Activated CD4-positive, alpha-beta T cell treated with anti-CD3 and anti-CD28 coated beads for 4 hours (primary cell): ENCODE results near the gene OPCML.

Experiments used
- DNase-seq, 2 donors: peaks; one replicate each; pipeline ENCODE4 v3.0.0-alpha.2; 2020

Gene OPCML

DNA sequence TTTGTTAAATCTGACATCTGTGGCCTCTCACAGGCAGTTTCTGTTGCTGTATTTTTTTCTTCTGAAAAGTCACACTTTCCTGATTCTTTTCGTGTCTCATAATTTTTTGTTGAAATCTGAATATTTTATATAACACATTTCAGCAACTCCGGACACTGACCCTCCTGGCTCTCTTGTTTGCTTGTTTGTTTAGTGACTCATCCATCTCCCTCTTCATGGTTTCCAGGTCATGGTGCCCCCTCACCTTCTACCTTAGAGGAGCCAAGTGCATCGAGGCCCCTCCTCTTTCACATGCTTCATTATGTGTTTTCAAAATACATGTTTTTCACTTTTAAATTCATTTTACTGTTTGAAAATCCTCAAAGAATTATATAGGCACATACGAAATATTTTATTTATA is 562.4 kb downstream of the OPCML start:
- no peak for DNase-seq

DNA sequence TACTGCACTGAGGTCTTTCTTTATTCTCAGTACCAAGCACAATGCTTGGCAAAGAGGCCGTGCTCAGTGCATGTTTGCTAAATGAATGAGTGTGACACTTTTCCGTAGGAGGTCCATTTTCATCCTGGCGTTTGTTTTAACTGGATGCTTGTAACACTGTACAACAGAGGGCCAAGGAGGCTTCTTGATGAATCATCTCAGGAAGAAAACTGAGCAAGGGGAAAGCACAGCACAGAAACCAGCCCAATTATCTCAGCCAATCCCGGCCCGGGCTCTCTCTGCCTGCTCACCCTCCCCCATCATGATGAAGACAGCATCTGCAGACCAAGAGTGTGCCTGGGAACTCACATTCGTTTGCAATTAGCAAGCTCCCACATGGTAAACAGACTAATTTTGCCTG is 570.3 kb downstream of the OPCML start:
- DNase-seq: no peak

DNA sequence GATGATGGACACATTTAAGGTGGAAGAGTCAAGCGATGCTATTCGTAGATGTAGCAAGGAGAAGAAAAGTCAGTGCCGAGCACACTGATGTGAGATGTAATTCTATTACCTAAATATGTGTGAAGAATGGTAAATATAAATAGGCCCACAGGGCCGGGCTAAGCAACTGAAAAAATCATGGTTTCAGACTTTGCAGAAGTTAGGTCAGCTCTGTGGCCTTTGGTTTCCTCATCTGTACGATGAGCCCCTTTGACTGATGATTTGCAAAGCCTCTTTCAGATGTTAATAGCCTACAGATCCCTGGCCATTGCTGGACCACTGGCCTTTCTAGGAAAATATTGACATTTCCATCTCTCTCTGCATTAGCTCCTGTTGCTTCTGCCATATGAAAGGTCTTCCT is 570.8 kb downstream of the OPCML start:
- no peak for DNase-seq

DNA sequence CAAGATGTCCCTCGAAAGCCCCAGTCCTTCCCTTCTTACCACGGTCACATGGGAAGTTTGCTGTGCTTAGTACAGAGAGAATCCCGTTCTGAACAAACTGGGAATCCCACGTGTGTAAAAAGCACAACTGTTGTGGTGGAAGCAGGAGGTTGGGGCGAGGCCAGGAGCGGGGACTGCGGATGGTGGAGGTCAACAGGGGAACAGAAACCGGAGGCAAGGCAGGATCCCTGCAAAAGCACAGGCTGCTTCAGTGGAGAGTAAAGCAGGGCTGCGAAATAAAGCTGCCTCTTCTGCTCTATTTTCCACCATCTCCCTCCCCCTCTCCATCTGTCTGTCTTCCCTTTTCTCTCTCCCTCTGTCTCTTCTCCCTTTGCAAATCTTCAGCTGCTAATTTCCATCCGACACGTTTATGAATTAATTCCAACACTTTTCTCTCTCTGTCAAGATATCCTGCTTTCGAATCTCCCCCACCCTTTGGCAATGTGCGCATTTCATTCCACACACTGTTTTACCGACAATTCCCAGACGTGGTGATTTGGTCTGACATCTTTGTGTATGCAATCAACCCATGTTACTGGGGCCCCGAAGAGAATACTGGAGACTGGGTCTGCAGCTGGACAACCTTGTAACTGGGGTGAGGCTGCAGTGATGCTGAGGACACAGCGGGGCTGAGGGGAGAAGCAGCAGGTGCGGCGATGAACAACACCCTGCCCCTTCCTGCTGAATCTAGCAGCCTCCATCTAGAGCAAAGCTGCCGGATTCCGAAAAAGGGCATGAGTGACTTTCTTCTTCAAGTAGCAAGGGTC is 571.8 kb downstream of the OPCML start:
- DNase-seq: no peak

DNA sequence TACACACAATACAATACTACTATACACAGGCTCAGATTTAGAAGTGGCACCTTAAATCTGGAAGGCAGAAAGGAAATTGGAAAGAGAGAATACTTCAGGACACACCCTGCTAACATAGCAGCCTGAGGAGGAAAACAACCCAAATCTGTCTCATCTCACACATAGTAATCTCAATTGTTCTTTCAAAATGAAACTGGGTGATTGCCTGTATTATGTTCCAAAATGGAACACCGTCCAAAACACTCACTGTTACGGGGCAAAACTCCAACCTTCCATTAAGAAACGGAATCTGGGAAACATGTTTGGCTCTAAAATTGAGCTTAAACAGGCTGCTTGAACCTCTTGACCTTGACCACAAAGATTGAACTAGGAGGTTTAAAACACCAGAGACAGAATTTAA is 572.6 kb downstream of the OPCML start:
- DNase-seq: no peak

DNA sequence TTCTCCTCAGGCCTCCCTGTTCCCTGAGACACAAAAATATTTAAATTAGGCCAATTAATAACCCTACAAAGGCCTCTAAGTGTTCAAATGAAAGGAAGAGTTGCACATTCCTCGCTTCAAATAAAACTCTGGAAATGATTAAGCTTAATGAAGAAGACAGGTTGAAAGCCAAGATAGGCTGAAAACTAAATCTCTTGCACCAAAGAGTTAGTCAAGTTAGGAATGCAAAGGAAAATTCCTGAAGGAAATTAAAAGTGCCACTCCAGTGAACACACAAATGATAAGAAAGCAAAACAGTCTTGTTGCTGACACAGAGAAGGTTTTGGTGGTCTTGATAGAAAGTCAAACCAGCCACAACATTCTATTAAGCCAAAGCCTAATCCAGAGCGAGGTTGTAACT is 574.4 kb downstream of the OPCML start:
- no peak for DNase-seq

DNA sequence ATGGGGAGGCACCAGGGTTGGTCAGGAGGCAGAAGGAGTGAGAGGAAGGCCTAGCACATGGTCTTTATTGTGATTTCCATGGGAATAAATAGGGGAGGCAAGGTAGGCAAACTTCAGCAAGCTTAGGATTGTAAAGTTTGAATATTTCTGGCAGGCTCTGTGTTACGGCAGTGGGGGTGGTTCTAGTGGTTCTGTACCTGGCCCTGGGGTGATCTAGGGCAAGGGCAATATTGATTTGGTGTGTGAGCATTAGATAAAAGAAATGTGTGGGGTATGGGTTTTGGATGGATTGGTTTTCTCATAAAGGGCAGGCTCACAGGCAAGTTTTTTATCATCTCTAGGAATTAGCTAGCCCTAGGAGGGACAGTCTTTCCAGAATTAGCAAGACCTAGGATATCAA is 584.0 kb downstream of the OPCML start:
- no peak for DNase-seq

DNA sequence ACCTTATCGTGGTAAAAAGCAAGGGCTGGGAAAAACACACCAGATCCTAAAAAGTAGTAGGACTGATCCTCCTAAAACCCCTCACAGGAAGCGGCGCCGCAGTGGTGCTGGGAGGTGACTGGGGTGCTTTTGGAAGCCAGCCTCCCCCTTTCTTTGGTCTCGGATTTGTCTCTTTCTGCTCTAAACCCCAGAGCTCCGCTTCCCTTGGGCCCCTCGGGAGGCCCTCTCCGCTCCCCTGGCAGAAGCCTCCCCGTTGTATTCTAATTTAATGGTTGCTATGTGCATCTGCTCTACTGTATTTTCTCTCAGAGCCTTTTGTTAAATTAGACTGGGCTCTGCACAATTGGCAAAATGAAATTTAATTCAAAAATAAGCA is 587.7 kb downstream of the OPCML start:
- DNase-seq: no peak

DNA sequence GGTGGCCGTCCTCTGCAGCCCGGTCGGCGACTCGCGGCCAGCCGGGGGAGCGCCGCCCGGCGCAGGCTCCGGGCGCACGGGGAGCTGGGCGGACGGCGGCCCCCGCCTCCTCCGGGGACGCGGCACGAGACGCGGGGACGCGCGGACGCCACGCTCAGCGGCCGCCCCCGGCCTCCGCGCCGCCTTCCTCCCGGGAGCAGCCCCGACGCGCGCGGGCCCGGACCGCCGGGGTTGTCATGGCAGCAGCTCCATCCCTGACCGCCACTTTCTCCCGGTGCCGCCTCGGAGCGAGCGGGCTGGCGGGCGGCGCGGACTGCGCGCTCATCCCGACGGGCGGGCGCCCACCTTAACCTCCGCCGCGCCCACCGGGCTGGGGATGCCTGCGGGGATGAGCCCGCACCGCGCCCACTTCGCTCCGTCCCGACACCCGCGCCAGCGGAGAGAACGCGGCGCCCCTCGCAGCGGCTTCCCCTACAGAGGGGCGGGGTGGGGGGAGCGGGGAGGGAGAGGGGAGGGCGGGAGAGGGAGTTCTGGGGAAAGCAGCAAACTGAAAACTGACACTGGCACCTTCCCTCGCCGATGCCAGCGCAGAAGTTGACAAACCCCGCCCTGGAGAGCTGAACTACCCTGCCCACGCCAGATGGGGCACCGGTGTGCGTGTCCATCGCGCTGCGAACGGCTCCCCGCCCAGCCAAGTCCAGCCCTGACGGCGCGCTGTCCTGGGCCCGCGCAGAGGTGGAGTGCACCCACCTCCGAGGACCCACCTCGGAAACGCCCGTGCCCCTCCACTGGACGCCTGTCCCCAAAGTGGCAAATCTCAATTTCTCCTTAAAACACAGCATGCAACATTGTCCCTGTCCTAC is 588.4 kb downstream of the OPCML start:
- DNase-seq: no peak

DNA sequence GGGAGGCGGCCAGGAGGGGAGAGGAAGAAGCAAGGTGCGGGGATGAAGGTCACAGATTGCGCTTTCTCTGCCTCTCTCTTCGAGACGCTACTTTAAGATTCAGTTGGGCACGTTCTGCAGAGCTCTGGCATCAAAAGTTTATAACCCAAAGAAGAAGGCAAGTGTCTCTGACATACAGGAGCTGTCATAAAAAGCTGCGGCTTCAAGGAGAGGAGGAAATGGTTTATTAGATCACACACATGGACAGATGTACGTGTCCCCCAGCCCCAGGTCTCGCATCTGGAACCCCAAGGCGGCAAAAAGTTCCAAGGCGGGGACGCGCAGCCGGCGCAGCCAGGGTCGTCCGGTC is 589.0 kb downstream of the OPCML start:
- DNase-seq: no peak

DNA sequence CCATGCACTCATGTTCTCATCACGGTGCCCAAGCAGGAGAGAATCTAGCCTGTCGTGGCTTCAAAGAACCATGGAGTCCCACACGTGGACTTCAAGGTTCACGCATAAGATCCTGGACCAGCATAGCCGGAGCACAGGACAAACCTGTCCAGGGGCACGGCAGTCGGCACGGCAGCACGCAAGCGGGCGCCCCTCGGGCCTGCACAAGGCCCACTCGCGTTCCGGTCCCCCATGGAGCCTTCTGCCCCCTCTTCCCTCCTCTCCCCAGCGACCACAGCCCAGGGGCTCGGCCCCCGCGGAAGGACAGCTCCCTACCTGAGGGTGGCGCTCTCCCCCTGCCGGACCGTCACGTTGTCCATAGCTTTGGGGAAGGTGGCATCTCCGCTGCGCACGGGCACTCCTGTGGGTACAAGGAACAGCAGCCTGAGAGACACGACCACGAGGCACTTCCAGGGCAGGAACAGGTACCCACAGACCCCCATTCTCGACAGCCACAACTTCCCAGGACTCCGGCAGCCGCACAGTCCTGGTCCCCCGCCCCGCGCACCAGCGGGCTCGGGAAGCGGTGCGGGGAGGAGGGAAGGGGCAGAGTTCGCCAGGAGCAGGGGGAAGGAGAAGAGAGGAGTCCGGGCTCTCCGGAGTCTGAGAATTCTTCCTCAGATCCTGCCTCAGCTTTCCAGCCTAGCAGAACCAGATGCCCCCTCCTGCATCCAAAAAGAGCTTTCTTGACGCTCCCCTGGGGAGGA is 589.5 kb downstream of the OPCML start:
- no peak for DNase-seq

DNA sequence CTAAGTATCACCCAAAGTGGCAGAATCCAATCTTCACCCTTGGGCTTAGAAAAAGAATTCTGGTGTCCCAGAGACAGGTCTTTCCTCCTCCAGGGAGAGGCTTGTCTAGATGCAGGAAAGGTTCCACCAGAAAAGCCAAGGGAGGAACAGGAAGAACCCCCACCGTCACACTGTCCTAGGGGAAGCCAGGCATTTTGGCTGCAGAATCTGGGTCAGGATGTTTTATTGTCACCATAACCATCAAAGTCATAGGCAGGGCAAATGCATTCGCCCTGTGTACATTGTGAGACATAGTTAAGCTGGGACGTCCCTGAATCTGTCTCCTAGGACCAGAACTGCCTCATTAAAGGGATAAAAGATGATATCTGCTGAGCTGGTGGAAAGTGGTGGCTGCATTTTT is 590.5 kb downstream of the OPCML start:
- DNase-seq: no peak

DNA sequence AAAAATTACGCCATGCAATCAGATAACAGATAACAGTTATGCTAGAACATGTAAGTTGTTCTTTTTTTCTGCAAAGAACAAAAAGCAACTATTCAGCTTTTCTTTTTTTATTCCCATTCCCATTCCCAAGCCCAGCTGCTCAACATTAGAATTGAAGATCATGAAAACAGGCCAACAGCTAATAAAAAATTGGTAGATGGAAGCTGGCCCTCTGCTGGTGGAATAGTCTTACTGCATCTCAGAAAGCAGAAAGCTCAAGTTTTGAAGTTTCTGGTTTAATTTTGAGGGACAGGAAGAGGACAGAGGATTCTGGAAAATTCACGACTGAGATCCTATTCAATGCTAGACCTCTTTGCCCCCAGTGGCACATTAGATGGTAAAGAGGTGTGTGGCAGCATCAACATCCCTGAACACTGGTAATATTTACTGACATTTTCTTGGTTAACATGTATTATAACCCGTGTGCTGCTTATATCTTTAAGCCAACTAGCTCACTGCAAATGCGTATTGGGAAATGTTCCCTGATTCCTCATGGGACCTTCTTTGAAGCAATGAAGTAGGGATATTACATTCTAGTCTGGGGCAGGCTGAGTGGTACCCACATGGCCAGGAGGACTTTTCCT is 591.2 kb downstream of the OPCML start:
- DNase-seq: no peak

DNA sequence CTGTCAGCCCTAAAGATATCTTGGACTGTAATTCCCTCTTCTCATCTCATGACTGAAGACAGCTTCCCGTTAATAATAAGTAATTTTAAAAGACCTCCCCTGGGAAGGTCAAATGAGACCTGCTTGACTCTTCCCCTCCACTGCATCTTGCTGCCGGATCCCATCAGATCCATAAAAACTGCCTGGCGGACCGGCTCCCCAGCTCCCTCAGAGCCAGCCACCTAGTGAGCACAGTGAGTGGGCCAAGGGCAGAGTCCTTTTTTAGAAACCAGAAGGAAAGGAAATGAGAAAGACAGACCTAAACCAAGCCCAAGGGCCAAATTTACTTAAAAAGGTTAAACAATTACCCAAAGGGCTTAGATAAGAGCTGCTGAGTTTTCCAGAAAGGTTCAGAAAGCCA is 595.3 kb downstream of the OPCML start:
- no peak for DNase-seq

DNA sequence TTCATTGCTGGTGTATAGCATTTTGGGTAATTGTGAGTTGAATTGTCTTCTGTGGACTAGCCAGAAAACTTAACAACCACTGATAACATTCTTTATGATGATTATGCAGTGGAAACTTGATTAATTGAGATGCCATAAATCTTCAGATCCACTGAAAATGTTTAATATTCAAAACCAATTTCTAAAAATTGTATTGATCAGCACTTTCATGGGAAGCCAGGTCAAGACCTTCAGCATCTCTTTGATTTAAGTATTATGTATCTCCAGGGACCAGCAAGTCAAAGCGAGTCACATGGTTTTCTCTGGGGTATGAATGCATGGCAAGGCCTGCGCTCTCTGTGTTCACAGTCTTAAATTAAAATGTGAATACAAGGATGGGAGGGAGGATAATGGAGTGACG is 596.9 kb downstream of the OPCML start:
- DNase-seq: no peak

DNA sequence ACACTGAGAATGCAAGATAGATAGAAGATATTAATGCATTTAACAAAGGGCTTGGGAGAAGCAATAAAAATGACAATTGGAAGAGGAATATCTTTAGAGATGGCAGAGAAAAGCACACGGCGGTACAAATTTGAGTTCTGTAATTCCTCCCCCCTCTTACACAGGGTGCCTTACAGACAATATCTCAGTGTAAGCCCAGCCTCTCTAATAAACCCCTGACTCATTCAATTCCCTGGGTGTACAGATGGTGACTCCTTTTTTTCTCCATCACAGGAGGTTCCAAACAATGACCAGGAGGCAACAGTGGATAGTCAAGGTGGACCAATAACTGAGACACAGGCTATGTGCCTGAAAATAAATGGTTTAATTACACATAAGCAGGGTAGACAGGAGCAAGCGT is 598.6 kb downstream of the OPCML start:
- no peak for DNase-seq

DNA sequence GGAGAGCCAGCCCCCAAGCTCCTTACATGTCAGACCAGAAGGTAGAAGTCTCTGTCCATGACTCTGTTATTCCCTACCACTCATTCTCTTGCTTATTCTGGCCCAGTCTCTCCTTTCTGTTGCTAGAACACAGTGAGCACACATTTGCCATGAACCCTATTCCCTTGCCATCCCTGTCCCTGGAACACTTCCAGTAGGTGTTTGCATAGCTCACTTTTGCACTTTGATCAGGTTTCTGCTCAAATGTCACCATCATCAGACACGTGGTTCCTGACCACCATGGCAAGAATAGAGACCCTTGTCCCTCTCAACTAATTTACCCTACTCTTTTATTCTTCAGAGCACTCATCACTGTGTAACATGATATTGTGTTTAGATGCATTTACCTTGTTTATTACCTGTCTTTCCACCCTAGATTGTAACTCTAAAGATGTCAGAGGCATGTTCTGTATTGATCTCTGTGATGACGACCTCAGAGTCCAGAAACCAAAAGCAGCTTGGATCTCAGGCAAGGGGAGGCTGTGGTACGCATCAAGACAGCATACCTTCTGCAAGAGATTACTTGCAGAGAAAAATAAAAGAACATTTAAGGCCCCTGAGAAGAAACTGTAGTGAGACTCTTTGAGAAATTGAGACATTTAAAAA is 606.4 kb downstream of the OPCML start:
- no peak for DNase-seq

DNA sequence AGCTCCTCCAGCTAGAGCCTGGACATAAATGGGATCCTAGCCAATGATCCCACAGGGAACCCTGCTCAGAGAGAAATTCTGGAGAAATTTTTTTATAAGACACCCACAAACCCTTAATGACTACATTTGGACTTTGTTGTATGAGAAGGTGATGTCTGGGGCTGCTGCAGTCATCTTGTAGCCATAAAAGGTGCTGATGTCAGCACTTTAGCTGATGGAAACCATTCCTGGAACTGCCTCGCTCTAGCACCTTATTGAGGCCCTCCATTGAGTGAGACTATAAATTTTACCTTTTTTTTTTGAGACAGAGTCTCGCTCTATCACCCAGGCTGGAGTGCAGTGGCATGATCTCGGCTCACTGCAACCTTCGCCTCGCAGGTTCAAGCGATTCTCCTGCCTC is 610.7 kb downstream of the OPCML start:
- no peak for DNase-seq

DNA sequence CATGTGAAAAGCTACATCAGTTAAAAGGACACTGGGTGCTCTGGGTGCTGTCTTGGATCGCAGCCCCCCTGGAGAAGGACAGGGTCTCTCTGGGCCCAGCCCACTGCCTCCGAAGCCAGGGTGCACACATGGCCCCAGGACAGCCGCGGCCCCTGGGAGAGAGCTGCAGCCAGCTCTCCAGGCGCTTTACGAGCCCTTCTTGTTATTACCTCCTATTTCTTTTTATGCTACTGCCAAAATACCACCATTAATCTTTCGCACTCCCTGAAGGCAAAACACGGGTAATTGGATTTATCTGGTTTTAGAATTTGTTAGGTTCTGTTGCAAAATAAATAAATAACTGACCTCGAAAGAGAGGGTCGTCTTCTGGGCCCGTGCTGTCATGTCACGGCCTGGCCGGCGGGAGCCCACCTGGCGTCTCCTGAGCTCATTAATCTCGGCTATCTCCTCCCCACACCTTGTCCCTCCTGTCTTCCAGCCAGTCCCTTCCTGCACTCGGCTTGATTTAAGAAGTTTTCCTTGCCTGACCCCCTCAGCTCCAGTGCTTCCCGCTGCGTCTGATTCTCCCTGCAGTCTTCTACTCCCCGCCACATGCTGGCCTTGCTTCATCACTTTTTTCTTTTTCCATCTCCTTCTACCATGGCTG is 611.7 kb downstream of the OPCML start:
- DNase-seq: no peak

DNA sequence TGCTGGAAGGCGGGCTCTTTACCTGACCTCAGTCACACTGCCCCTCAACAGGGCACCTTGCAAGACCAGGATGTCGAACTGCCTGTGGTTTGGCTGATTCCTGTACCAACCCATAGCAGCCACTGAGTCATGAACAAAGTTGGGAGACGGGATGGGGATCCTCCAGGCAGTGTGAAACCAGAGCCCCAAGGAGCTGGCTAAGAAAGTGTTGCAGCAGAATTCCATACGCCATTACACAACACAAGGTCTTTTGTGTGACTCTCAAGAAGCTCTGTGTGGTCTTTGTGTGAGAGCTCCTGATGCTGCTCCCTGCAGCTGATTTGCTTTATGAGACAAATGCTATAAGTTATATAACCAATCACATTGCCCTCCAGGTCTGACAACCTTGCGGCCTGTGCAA is 617.7 kb downstream of the OPCML start:
- no peak for DNase-seq

DNA sequence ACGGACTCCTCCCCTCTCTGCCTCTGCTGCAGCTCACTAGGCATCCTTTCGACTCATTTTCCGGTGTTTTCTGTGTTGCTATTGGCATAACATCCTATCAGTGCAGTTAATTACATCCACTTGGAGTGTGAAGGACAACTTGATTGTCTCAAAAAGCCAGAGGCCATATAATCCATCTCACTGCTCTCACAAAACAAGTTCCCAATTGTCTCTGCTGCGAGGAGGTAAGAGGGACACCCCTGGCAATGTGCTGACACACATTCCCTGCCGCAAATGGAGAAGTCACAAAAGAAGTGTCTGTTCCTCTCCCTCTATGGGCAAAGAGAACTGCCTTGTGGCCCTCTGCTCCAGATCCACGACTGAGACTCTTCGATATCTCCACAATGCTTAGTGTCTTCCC is 618.4 kb downstream of the OPCML start:
- no peak for DNase-seq

DNA sequence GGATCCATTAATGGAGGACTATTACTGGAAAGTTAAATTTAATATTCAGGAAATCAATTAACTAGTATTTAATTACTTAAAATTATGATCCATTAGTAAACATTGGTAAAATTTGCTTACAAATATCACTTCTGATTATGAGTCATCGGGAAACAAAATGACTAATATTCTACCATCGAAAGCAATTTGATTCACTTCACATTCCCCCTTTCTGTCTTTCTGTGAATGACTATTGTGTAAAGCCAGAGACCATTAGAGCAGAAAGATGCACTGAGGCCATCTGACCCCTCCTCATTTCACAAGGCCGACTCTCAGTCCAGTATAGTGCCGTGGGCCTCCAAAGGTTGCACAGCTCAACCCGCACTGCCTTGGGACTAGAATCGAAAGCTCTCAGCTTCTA is 619.0 kb downstream of the OPCML start:
- no peak for DNase-seq
